CD14-positive monocyte (primary cell): ENCODE measurements around the gene RHBDL3. TPM values are rescaled to one million over a fixed set of nuclear protein-coding genes. Genes with fewer than 3 reads are reported as not detected.

Experiments
- DNase-seq, 3 donors: peaks; one replicate each; pipeline ENCODE4 v3.0.0-alpha.2; 2011 to 2022
- H2AFZ ChIP-seq: 2 replicates; pipeline ENCODE4 v1.6.0; 2012; ENCODE audit warnings: mild to moderate bottlenecking, low read depth, low read length, inconsistent platforms; ENCODE audit not compliant: insufficient read depth, poor library complexity, severe bottlenecking
- H3K27ac ChIP-seq, 2 donors: 1 replicate in 1 of 2; 2 replicates in 1 of 2; pipeline ENCODE4 v1.5.1; 2012 to 2013; ENCODE audit warnings: low read length in 2 of 2, control low read depth in 1 of 2, inconsistent platforms in 1 of 2, low read depth in 1 of 2, mild to moderate bottlenecking in 1 of 2
- H3K27me3 ChIP-seq, 2 donors: one replicate each; pipeline versions ENCODE4 v1.6.0 to v1.6.1; 2011 to 2013; ENCODE audit warnings: low read length in 2 of 2; ENCODE audit not compliant: control insufficient read depth in 2 of 2, insufficient read depth in 2 of 2
- H3K36me3 ChIP-seq, 2 donors: replicated peaks in 1 of 2; 1 replicate in 1 of 2; 2 replicates in 1 of 2; pipeline versions ENCODE4 v1.5.1 to v1.6.1; 2012 to 2013; ENCODE audit warnings: low read length in 2 of 2, control low read depth in 1 of 2, inconsistent platforms in 1 of 2, mild to moderate bottlenecking in 1 of 2; ENCODE audit not compliant: insufficient read depth in 2 of 2, control insufficient read depth in 1 of 2
- H3K4me1 ChIP-seq, 2 donors: 1 replicate in 1 of 2; 2 replicates in 1 of 2; pipeline versions ENCODE4 v1.5.1 to v1.6.1; 2012 to 2013; ENCODE audit warnings: low read length in 2 of 2, control low read depth in 1 of 2, inconsistent platforms in 1 of 2, mild to moderate bottlenecking in 1 of 2, moderate library complexity in 1 of 2; ENCODE audit not compliant: insufficient read depth in 2 of 2, control insufficient read depth in 1 of 2
- H3K4me2 ChIP-seq: replicated peaks from 2 replicates; pipeline ENCODE3; 2012; ENCODE audit warnings: low read length, moderate library complexity, mild to moderate bottlenecking; ENCODE audit not compliant: poor library complexity, severe bottlenecking; ENCODE audit errors: extremely low read depth
- H3K4me3 ChIP-seq, 3 experiments: fragments of 200-600 bp in 1 of 3; sonication (generic) in 1 of 3; replicated peaks in 1 of 3; 1 replicate in 2 of 3; 2 replicates in 1 of 3; pipeline ENCODE4 v1.5.1; 2011 to 2013; ENCODE audit warnings: low read length in 3 of 3, mild to moderate bottlenecking in 3 of 3, control low read depth in 2 of 3, low read depth in 2 of 3, inconsistent platforms in 1 of 3, moderate library complexity in 1 of 3
- H3K79me2 ChIP-seq: 2 replicates; pipeline ENCODE4 v1.6.0; 2012; ENCODE audit warnings: mild to moderate bottlenecking, control low read depth, inconsistent platforms, low read length, moderate library complexity; ENCODE audit not compliant: insufficient read depth
- H3K9ac ChIP-seq: 2 replicates; pipeline ENCODE4 v1.6.0; 2017; ENCODE audit warnings: low read length, mild to moderate bottlenecking; ENCODE audit not compliant: insufficient read depth, poor library complexity, severe bottlenecking
- H3K9me3 ChIP-seq, 2 donors: replicated peaks in 1 of 2; 1 replicate in 1 of 2; 2 replicates in 1 of 2; pipeline versions ENCODE4 v1.5.1 to v1.6.1; 2012 to 2013; ENCODE audit warnings: low read length in 2 of 2, control low read depth in 1 of 2; ENCODE audit not compliant: control insufficient read depth in 1 of 2, insufficient read depth in 1 of 2
- H4K20me1 ChIP-seq: 2 replicates; pipeline ENCODE4 v1.6.0; 2012; ENCODE audit warnings: mild to moderate bottlenecking, low read length, control low read depth, moderate library complexity; ENCODE audit not compliant: insufficient read depth
- H3K27ac Mint-ChIP-seq, 7 donors: one replicate each; pipeline ENCODE4 v1.8.0; 2020; ENCODE audit warnings: mild to moderate bottlenecking in 7 of 7, mixed read lengths in 7 of 7, moderate library complexity in 6 of 7, inconsistent platforms in 2 of 7
- H3K27me3 Mint-ChIP-seq, 3 donors: one replicate each; pipeline ENCODE4 v1.8.0; 2021 to 2022; ENCODE audit warnings: low read depth in 3 of 3, mild to moderate bottlenecking in 3 of 3, mixed read lengths in 3 of 3, moderate library complexity in 3 of 3, inconsistent platforms in 1 of 3
- H3K36me3 Mint-ChIP-seq, 2 donors: one replicate each; pipeline ENCODE4 v1.8.0; 2020; ENCODE audit warnings: mixed read lengths in 2 of 2, inconsistent platforms in 1 of 2, mild to moderate bottlenecking in 1 of 2
- H3K4me1 Mint-ChIP-seq: one replicate; pipeline ENCODE4 v1.8.0; 2020; ENCODE audit warnings: mild to moderate bottlenecking, mixed read lengths
- H3K4me3 Mint-ChIP-seq, 2 donors: one replicate each; pipeline ENCODE4 v1.8.0; 2020; ENCODE audit warnings: mild to moderate bottlenecking in 2 of 2, mixed read lengths in 2 of 2, moderate library complexity in 1 of 2
- H3K9me3 Mint-ChIP-seq, 7 donors: one replicate each; pipeline ENCODE4 v1.8.0; 2020 to 2022; ENCODE audit warnings: mixed read lengths in 7 of 7, mild to moderate bottlenecking in 6 of 7, moderate library complexity in 6 of 7, inconsistent platforms in 2 of 7
- WGBS: methylation state at CpG from one replicate; pipeline ENCODE4 v1.1.5; 2013; ENCODE audit warnings: missing lambda C conversion rate; ENCODE audit not compliant: insufficient coverage; 5-methylcytosine and 5-hydroxymethylcytosine counted together
- intact Hi-C, 2 donors: fragments of 100-400 bp; cut with micrococcal nuclease; formaldehyde crosslinking; loops; one replicate each; pipeline versions ENCODE4 v1.15.0 to v1.15.1; 2023
- polyA plus RNA-seq, 3 donors: library from polyadenylated mRNA; depleted of rRNA in 1 of 3; unstranded in 2 of 3; stranded (reverse) in 1 of 3; fragments of 300-500 nt in 2 of 3; fragments of >200 nt in 1 of 3; fragmentation: Illumina TruSeq in 2 of 3; gene quantifications; 1 replicate in 2 of 3; 2 replicates in 1 of 3; pipeline ENCODE4 v1.2.3, GENCODE V29; 2012 to 2021
- TF ChIP-seq, protein P1 (sequence below): fragments of 200-600 bp; IDR thresholded peaks from one replicate; pipeline ENCODE4 v1.8.0; 2022; ENCODE audit warnings: antibody characterized with exemption, mild to moderate bottlenecking

The RHBDL3 gene
- polyA plus RNA-seq, 3 donors: 0.05 TPM; not detected in 2

DNA sequence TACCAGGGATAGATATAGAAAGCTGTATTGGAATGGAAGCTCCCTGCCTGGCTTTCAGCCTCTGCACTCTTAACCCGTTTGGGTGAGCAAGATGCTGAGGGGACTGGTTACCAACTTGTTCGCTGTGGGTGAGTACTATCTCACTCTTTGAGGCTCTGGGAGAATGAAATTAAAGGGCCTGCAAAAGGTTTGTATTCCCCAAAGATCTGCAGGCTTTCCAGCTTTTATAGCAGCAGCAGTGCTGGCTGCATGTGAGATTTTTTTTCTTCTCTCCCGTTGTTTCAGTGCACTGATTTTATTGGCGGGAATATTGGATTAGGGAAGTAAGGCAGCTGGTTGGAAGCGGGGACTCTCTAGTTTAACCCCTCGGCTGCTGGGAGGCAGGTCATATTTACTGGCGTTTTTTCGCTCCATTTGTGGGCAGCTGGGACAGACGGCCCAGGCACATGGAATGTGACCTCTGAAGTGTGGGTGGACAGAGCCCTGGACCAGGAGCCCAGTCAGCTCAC lies 45.5 kb downstream of the RHBDL3 start:
- no peaks in the 10 kb centered on the region for H4K20me1 ChIP-seq
- Mint-ChIP-seq H3K4me3 (no peak overlapping the region), H3K27me3 (peaks cover 4 to 7% (median 6%) of the 10 kb centered on the region in 3 donors), H3K36me3 (no peaks in the 10 kb centered on the region), H3K4me1 (peaks cover 8% of the 10 kb centered on the region), H3K9me3 (no peaks in the 10 kb centered on the region), H3K27ac (no peak overlapping the region)
- 68% methylated on average over 3 of the region's 9 CpGs for WGBS
- no peak overlapping the region for H3K4me2 ChIP-seq
- TF ChIP-seq, protein P1, sequence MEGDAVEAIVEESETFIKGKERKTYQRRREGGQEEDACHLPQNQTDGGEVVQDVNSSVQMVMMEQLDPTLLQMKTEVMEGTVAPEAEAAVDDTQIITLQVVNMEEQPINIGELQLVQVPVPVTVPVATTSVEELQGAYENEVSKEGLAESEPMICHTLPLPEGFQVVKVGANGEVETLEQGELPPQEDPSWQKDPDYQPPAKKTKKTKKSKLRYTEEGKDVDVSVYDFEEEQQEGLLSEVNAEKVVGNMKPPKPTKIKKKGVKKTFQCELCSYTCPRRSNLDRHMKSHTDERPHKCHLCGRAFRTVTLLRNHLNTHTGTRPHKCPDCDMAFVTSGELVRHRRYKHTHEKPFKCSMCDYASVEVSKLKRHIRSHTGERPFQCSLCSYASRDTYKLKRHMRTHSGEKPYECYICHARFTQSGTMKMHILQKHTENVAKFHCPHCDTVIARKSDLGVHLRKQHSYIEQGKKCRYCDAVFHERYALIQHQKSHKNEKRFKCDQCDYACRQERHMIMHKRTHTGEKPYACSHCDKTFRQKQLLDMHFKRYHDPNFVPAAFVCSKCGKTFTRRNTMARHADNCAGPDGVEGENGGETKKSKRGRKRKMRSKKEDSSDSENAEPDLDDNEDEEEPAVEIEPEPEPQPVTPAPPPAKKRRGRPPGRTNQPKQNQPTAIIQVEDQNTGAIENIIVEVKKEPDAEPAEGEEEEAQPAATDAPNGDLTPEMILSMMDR: no peak
- no peak for DNase-seq
- H3K4me1 ChIP-seq: no peaks in the 10 kb centered on the region
- H3K36me3 ChIP-seq: no peaks in the 10 kb centered on the region
- no peak overlapping the region for H3K4me3 ChIP-seq
- H3K27me3 ChIP-seq: peaks cover 0 to 2% of the 10 kb centered on the region in 2 donors
- H2AFZ ChIP-seq: no peak overlapping the region
- no peaks in the 10 kb centered on the region for H3K79me2 ChIP-seq
- intact Hi-C loops: loop anchor here in 1 of 2 donors (10.0 kb wide), 1 partner anchor 166 kb away; the partner anchor contains the start of gene RHOT1
- H3K9ac ChIP-seq: no peak overlapping the region
- H3K27ac ChIP-seq: no peak overlapping the region
- H3K9me3 ChIP-seq: no peaks in the 10 kb centered on the region

DNA sequence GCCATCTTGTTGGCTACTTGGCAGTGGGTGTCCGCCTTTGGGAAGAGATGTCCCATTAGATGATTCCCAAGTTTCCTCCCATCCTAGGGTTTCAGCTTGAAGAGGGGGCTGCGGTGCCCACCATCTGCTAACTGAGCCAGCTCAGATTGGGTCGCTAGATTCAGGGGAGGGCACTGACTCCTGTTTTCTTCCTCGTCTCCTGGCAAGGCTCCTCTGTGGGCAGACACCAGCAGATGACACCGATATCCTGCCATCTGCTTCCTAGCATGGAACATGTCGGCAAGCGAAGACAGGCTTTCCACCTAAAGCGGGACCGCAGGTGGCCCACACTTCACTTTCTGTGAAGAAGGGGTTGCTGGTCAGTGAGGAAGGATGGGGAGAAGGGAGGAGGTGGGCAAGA lies 49.0 kb downstream of the RHBDL3 start:
- Mint-ChIP-seq H3K4me3 (no peak overlapping the region), H3K4me1 (peaks cover 14% of the 10 kb centered on the region), H3K9me3 (peaks cover 0 to 3% (median 0%) of the 10 kb centered on the region in 7 donors), H3K27me3 (peaks cover 2 to 4% (median 3%) of the 10 kb centered on the region in 3 donors), H3K36me3 (no peaks in the 10 kb centered on the region), H3K27ac (no peak overlapping the region)
- H3K27ac ChIP-seq: no peak overlapping the region
- no peak for DNase-seq
- peaks cover 6 to 13% of the 10 kb centered on the region in 2 donors for H3K4me1 ChIP-seq
- no peak overlapping the region for H3K4me2 ChIP-seq
- peaks cover 0 to 2% of the 10 kb centered on the region in 2 donors for H3K27me3 ChIP-seq
- H3K9me3 ChIP-seq: no peaks in the 10 kb centered on the region
- H2AFZ ChIP-seq: no peak overlapping the region
- WGBS: 33% methylated on average over 5 of the region's 9 CpGs
- H3K9ac ChIP-seq: no peak overlapping the region
- intact Hi-C loops: loop anchor here in 1 of 2 donors (10.0 kb wide), 1 partner anchor 170 kb away; the partner anchor contains the start of gene RHOT1
- TF ChIP-seq, protein P1: no peak
- H3K36me3 ChIP-seq: no peaks in the 10 kb centered on the region
- H4K20me1 ChIP-seq: no peaks in the 10 kb centered on the region
- H3K4me3 ChIP-seq: no peak overlapping the region
- no peaks in the 10 kb centered on the region for H3K79me2 ChIP-seq
